SU-DHL-6 (cell line): ENCODE data around the gene ISLR2.

ENCODE experiments used
- H2AFZ ChIP-seq: fragments of 200-600 bp; sonication (generic); 2 replicates; pipeline ENCODE4 v1.6.1; 2014; ENCODE audit warnings: low read depth, mild to moderate bottlenecking, moderate library complexity, mixed read lengths, antibody characterized with exemption, low read length; ENCODE audit not compliant: severe bottlenecking
- H3F3A ChIP-seq: fragments of 200-600 bp; shearing (Covaris generic); 2 replicates; pipeline ENCODE4 v1.6.0; 2016; ENCODE audit warnings: antibody characterized with exemption, mild to moderate bottlenecking; ENCODE audit not compliant: insufficient read depth
- H3K27ac ChIP-seq: fragments of 200-600 bp; sonication (generic); 2 replicates; pipeline ENCODE4 v1.5.1; 2016; ENCODE audit warnings: low read depth, mild to moderate bottlenecking, low read length, moderate library complexity, mixed read lengths
- H3K27me3 ChIP-seq: fragments of 200-600 bp; sonication (generic), shearing (Covaris generic); 2 replicates; pipeline ENCODE4 v1.6.0; 2014; ENCODE audit warnings: mild to moderate bottlenecking, low read length
- H3K36me3 ChIP-seq: fragments of 200-600 bp; sonication (generic); 2 replicates; pipeline ENCODE4 v1.6.1; 2014; ENCODE audit warnings: mild to moderate bottlenecking, low read length, mixed read lengths
- H3K4me2 ChIP-seq: fragments of 300-600, 200-600 bp; shearing (Covaris generic), sonication (generic); 2 replicates; pipeline ENCODE4 v1.6.0; 2014; ENCODE audit warnings: low read length, low read depth, mild to moderate bottlenecking; ENCODE audit not compliant: poor library complexity, severe bottlenecking
- H3K4me3 ChIP-seq: fragments of 200-600 bp; sonication (generic); 2 replicates; pipeline ENCODE4 v1.5.1; 2014; ENCODE audit warnings: antibody characterized with exemption, low read length, mild to moderate bottlenecking, mixed read lengths; ENCODE audit not compliant: insufficient read depth, poor library complexity, severe bottlenecking
- H3K79me2 ChIP-seq: fragments of 200-600 bp; sonication (generic); 2 replicates; pipeline ENCODE4 v1.6.1; 2014; ENCODE audit warnings: mild to moderate bottlenecking, low read length, moderate library complexity; ENCODE audit not compliant: insufficient read depth
- H3K9ac ChIP-seq: fragments of 200-600 bp; sonication (generic); 2 replicates; pipeline ENCODE4 v1.7.0; 2014; ENCODE audit warnings: mild to moderate bottlenecking, low read length
- H3K9me2 ChIP-seq: fragments of 200-600 bp; sonication (generic); replicated peaks from 2 replicates; pipeline ENCODE4 v1.6.1; 2014; ENCODE audit warnings: low read length; ENCODE audit not compliant: insufficient read depth
- H3K9me3 ChIP-seq: fragments of 200-600 bp; sonication (generic); 2 replicates; pipeline ENCODE4 v1.6.1; 2014; ENCODE audit warnings: low read length, mixed read lengths; ENCODE audit not compliant: insufficient read depth
- H4K20me1 ChIP-seq: fragments of 200-600 bp; sonication (generic); 2 replicates; pipeline ENCODE4 v1.6.1; 2014; ENCODE audit warnings: low read depth, mild to moderate bottlenecking, antibody characterized with exemption, low read length, moderate library complexity, mixed read lengths
- CTCF ChIP-seq: fragments of 200-600 bp; sonication (generic); IDR thresholded peaks from one replicate; pipeline ENCODE4 v1.5.1; 2017; ENCODE audit warnings: antibody characterized with exemption, mild to moderate bottlenecking, low read length, moderate library complexity; ENCODE audit not compliant: insufficient read depth, poor library complexity, severe bottlenecking
- EZH2phosphoT487 ChIP-seq: fragments of 200-600 bp; sonication (generic), shearing (Covaris generic); conservative IDR thresholded peaks from 2 replicates; pipeline ENCODE4 v1.6.1; 2018; ENCODE audit warnings: mild to moderate bottlenecking, antibody characterized with exemption, low read length, moderate library complexity, mixed read lengths

ISLR2 gene

GRCh38 chr15:74173380-74174218 lies 43.2 kb downstream of the ISLR2 start, which contains the start of gene ISLR:
TSS of gene ISLR (plus strand) at chr15:74173710. CDS start at chr15:74174859, 1,149 bp downstream.
- Histone ChIP-seq H2AFZ (no peak within 1 kb of the TSS), H3K4me2 (no peak within 1 kb of the TSS), H3K9me2 (no peaks in the 10 kb centered on the region), H3K27me3 (no peaks in the 10 kb centered on the region), H3K9ac (no peak within 1 kb of the TSS), H3K36me3 (no peaks in the 10 kb centered on the region), H3K9me3 (no peaks in the 10 kb centered on the region), H3F3A (no peaks in the 10 kb centered on the region), H3K79me2 (no peaks in the 10 kb centered on the region), H4K20me1 (no peaks in the 10 kb centered on the region), H3K27ac (no peak within 1 kb of the TSS), H3K4me3 (no peak within 1 kb of the TSS)
- TF ChIP-seq EZH2phosphoT487 (no peak), CTCF (no peak)

- H3K4me2 ChIP-seq = no peak overlapping the region
Observed at GRCh38 chr15:74174219-74174957, 44.0 kb downstream of the ISLR2 start.

GRCh38 chr15:74174958-74175253 lies 44.5 kb downstream of the ISLR2 start:
- H3K27ac ChIP-seq = no peak overlapping the region
- no peaks in the 10 kb centered on the region for H3K27me3 ChIP-seq
- no peaks in the 10 kb centered on the region for H3K9me3 ChIP-seq
- no peaks in the 10 kb centered on the region for H3F3A ChIP-seq
- no peaks in the 10 kb centered on the region for H3K9me2 ChIP-seq
- H3K79me2 ChIP-seq = no peaks in the 10 kb centered on the region
- H3K4me2 ChIP-seq = no peak overlapping the region
- no peak for TF ChIP-seq EZH2phosphoT487
- no peak for TF ChIP-seq CTCF
- H3K36me3 ChIP-seq = no peaks in the 10 kb centered on the region
- no peak overlapping the region for H3K4me3 ChIP-seq
- no peak overlapping the region for H3K9ac ChIP-seq
- no peak overlapping the region for H2AFZ ChIP-seq
- no peaks in the 10 kb centered on the region for H4K20me1 ChIP-seq

More at GRCh38 chr15:74174219-74174957, 44.0 kb downstream of the ISLR2 start:
- no peaks in the 10 kb centered on the region for H3K9me2 ChIP-seq
- H3F3A ChIP-seq = no peaks in the 10 kb centered on the region
- H3K9me3 ChIP-seq = no peaks in the 10 kb centered on the region
- H3K36me3 ChIP-seq = no peaks in the 10 kb centered on the region
- TF ChIP-seq CTCF (no peak), EZH2phosphoT487 (no peak)
- H3K27ac ChIP-seq = no peak overlapping the region
- H2AFZ ChIP-seq = no peak overlapping the region
- no peaks in the 10 kb centered on the region for H3K79me2 ChIP-seq
- no peak overlapping the region for H3K4me3 ChIP-seq
- H3K27me3 ChIP-seq = no peaks in the 10 kb centered on the region
- H4K20me1 ChIP-seq = no peaks in the 10 kb centered on the region
- no peak overlapping the region for H3K9ac ChIP-seq
